HTR-8/SVneo (cell line): ENCODE data around the gene SHANK3.
"Not testable (repeated sequence)": the region's sequence is repeated elsewhere in the genome, so short reads cannot be mapped to it uniquely, and the experiment has no call there.

ENCODE experiments used
- DNase-seq: peaks from one replicate; pipeline ENCODE4 v3.0.0; 2011; ENCODE audit warnings: low spot score, mixed read lengths; ENCODE audit not compliant: insufficient read length
- FAIRE-seq: peaks from 2 replicates; lab custom pipeline; 2011; peaks lifted over from hg19 to GRCh38; lab: Jason Lieb, UNC

Gene SHANK3

DNA sequence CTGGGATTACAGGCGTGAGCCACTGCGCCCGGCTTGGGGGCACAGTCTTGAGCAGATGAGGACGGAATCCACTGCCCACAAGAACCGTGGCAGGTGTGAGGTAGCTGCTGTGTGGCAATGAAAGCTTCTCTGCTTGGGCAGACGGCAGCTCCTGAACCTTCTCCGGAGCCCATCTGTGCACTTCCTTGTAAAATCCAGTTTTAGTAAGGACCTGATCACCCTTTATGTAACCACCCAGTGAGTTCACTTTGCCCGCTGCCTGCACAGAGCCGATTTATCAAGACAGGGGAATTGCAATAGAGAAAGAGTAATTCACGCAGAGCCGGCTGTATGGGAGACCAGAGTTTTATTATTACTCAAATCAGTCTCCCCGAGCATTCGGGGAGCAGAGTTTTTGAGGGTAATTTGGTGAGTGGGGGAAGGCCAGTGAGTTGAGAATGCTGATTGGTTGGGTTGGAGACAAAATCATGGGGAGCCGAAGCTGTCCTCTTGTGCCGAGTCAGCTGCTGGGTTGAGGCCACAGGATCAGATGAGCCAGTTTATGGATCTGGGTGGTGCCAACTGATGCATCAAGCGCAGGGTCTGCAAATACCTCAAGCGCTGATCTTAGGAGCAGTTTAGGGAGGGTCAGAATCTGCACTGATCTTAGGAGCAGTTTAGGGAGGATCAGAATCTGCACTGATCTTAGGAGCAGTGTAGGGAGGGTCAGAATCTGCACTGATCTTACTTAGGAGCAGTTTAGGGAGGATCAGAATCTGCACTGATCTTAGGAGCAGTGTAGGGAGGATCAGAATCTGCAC is 29.4 kb upstream of the SHANK3 start:
- FAIRE-seq, DNase-seq: not testable (repeated sequence)

DNA sequence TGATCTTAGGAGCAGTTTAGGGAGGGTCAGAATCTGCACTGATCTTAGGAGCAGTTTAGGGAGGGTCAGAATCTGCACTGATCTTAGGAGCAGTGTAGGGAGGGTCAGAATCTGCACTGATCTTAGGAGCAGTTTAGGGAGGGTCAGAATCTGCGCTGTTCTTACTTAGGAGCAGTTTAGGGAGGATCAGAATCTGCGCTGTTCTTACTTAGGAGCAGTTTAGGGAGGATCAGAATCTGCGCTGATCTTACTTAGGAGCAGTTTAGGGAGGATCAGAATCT is 28.9 kb upstream of the SHANK3 start:
- FAIRE-seq = peak; percentile 71
- not testable (repeated sequence) for DNase-seq

DNA sequence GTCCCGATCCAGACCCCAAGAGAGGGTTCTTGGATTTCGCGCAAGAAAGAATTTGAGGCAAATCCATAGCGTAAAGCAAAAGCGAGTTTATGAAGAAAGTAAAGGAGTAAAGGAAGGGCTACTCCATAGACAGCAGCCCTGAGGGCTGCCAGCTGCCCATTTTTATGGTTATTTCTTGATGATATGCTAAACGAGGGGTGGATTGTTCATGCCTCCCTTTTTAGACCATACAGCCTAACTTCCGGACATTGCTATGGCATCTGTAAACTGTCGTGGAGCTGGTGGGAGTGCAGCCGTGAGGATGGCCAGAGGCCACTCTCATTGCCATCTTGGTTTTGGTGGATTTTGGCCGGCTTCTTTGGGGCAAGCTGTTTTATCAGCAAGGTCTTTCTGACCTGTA is 19.4 kb upstream of the SHANK3 start:
- DNase-seq (no peak), FAIRE-seq (no peak)

DNA sequence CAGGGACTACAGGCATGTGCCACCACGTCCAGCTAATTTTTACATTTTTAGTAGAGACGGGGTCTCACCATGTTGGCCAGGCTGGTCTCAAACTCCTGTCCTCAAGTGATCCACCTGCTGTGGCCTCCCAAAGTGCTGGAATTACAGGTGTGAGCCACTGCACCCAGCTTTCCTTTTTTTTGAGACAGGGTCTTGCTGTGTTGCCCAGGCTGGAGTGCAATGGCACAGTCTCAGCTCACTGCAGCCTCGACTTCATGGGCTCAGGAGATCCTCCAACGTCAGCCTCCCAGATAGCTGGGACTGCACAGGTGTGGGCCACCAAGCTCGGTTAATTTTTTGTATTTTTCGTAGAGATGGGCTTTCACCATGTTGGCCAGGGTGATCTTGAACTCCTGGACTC is 18.0 kb upstream of the SHANK3 start:
- not testable (repeated sequence) for DNase-seq, FAIRE-seq

DNA sequence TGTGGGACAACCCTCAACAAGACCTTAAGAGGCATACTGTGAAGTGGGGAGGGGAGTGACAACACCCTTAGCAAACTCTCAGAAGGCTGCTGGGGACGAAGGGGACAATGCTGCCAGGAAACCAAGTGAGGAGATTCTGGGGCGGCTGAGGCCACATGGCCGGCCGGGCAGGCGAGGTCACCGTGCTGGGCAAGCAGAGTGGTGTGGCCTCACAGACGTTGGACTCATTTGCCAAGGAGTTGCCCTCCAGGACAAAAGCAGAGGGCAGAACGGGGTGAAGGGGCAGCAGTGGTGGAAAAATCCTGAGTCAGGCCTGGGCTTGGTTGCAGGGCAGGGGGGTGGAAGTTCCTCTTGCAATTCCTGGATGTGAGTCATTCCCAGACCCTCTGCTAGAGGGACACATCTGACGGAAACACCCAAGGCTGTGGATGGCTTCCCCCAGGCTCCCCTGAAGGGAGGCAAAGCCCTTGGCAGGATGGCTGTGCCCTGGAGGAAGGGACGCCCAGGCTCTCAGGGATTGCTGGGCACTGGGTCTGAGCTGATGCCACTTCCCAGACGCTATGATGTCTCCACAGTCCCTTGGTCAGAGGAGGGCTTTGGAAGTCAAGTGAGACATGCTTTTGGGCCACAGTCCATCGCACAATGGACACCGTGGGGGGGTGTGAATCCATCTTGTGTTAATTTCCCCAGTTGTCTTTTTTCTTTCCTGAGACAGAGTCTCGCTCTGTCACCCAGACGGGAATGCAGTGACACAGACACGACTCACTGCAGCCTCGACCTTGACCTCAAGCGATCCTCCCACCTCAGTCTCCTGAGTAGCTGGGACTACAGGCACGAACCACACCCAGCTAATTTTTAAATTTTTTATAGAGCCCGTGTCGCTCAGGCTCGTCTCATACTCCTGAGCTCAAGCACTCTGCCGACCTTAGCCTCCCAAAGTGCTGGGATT is 16.2 kb upstream of the SHANK3 start:
- peak; percentile 92 for FAIRE-seq
- peak; percentile 83 for DNase-seq

DNA sequence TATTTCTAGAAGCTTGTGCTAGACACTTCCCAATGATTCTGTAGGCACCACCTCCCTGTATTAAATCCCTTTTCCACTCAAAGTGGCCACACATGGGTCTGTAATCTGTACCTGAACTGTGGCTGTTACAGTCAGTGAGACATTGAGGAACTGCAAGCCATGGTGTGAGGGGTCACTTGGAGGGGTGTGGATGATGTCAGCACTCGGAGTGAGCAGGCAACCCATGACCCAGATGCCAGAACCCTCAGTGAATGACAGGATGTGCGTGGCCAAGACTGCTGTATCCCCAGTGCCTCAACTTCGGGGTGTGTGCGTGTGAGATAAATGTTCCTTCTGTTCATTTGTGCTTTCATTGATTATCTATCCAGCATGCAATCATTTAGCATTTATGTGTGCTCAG is 14.7 kb upstream of the SHANK3 start:
- DNase-seq = no peak

DNA sequence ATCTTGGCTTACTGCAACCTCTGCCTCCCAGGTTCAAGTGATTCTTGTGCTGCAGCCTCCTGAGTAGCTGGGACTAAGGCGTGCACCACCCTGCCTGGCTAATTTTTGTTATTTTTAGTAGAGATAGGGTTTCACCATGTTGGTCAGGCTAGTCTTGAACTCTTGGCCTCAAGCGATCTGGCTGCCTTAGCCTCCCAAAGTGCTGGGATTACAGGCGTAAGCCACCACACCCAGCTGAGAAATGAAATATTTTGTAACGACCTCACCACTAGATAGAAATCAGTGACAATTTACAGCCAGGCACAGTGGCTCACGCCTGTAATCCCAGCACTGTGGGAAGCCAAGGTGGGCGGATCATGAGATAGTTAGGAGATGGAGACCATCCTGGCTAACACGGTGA is 12.9 kb upstream of the SHANK3 start:
- not testable (repeated sequence) for FAIRE-seq, DNase-seq

More for the DNA sequence above, 14.7 kb upstream of the SHANK3 start:
- FAIRE-seq = no peak

DNA sequence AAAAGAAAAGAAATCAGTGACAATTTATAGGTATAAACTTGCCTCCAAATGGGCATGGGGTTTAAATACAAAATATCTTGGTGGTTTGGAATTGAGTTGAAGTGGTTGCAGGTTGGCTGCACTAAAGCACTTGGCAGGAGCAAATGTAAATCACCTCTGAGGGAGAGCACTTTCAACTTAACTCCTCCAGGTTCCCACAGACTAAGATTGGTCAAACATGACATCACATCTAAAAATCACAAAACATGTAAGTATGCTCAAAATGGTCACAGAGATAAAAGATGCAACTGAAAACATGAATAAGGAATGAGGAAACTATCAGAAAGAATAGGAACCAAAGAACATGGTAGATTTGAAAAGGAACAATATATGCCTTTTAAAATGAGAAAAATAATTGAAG is 12.3 kb upstream of the SHANK3 start:
- FAIRE-seq = no peak
- no peak for DNase-seq

DNA sequence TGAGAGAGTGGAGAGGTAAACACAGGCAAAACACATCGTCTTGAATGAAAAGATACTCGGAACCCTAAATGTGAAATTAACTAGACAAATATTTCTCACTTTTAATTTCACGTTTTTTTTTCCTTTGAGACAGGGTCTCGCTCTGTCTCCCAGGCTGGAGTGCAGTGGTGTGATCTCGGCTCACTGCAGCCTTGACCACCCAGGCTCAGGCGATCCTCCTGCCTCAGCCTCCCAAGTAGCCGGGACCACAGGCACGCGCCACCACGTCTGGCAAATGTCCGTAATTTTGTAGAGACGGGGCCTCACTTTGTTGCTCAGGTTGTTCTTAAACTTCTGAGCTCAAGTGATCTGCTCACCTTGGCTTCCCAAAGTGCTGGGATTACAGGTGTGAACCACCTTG is 7.4 kb upstream of the SHANK3 start:
- DNase-seq = no peak
- no peak for FAIRE-seq

DNA sequence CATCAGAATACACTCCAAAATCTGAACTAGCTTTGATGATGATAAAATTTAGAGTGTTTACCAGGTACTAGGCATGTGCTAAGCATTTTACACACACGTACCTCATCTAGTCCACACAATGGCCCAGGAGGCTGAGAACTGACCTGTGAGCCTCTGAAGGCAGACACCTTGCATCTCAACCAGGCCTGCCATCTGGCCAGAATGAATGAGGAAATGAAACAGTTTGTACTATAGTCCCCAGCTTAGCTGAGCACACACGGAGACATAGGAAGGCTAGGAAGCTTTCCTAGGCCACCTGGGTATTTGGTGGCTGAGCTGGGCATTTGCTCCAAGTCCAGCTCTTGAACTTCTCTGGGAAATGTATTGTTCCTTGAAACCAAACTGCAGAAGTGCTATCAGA is 6.9 kb upstream of the SHANK3 start:
- FAIRE-seq (no peak), DNase-seq (no peak)

DNA sequence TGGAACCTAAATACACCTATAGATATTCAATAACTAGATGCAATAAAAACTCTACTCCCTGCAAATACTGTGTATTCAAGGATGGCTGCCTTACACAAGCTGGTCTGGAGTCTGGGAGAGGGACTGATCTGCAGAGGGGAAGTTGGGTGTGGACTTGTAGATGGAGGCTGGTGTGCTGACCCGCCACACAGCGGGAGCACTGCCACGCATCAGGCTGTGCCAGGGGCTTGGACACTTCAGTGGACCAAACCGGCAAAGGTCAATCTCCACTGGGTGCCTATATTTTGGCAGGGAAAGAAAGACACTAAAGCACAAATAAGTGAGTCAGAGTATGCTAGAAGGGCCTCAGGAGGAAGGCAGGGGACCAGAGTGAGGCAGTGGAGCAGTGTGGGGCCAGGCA is 2.1 kb upstream of the SHANK3 start:
- DNase-seq (no peak), FAIRE-seq (no peak)

DNA sequence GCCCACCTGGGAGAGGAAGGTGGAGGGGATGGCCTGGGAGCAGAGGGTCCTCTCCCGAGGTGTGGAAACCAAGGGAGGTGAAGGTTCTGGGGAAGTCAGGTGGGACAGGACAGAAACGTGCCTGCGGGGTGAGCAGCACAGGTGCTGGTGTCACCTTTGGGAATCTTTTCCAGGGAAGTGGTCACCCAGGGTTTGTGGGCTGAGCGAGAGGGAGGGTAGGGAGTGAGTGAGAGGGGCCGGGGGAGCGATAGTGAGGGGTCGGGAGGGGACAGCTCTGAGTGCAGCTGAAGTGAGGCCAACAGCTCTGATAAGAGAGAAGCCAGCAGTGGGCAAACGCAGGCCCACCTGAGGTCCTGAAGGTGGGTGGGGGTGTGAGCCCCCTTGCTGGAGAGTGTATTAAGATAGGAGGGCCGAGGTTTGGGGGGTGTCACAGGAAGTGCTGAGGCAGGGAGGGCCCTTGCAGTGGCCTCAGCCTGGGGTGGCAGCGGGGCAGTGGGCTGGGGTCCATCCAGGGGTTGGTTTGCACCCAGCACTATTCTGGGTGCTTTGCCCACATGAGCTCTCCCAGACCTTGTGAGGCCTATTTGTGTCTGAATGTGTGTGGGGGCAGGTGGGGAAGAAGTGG is 1.6 kb upstream of the SHANK3 start:
- FAIRE-seq (no peak), DNase-seq (no peak)

DNA sequence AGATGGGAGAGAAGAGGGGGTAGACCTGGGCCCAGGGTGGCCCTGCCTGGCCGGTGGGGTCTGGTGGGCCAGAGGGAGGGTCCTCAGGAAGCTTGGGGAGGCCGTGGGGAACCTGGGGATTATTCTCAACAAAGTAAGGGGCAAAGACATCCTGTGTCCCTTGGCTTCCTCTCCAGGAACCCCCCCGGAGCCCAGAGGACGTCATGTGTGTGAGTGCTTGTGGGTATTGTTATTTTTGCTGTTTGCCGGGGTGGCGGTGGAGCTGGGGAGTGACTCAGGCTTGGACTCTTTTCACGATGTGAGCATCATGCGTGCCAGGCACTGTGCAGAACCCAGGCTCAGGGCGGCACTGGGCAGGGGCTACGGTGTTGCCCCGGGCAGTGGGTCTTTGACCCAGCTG is 982 bp upstream of the SHANK3 start:
- FAIRE-seq = no peak
- no peak for DNase-seq

DNA sequence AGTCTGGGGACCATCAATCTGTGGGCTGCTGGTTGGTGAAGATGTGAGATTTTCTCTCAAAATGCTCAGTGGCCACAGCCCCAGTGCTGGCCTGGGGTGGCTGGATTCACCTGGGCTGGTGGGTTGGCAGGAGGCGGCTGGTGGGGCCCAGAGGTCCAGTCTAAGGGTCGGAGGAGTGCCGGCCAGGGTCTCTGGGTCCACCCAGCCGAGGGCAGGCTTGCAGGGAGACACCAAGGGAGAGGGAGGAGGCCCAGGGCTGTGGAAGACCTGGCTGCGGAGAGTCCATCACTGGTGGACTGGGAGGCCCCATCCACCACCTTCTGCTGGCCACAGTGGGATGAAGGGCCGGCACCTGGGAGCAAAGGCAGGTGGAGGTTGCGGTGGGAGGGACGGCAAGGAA is 582 bp upstream of the SHANK3 start:
- DNase-seq (no peak), FAIRE-seq (no peak)

DNA sequence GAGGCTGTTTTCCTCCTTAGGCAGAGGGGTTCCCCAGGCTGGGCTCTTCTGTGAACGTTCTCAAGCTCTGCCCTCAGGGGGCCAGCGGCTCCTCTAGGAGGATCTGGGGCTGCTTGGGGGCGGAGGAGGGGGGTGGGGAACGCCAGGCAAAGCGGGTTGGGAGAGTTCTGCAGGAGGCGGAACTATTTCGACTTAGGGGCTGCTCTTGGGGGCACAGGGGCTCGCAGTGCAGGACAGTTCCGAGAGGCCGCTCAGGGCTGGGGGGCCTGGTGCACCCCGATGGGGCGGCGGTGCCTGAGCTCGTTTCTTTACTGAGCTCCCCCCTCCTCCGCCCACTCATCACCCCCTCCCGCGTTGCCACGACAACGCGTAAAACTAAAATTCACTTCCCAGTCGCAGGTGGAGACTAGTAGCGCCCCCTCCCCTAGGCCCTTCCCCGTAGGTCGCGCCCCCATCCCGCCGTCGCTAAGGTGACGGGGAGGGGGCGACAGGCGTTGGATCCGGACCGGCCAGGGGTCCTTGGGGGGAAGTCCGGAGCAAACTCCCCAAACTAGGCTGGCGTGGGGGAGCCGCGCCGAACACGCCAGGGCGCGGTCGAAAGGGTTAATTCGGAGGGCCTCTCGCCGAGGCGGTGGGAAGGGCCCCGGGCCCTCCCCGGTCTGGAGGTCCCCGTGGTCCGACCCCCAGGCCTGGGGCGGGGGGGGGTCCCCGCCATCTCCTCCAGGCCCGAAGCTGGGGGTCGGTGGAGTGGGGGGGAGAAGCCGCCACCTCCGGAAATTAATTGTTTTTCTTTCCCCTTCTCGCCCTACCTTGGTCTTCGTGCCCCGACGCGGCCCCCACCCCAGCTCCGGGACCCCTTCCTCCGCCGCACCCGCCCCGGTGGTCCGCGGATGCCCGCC is 857 bp downstream of the SHANK3 start:
- no peak for DNase-seq
- no peak for FAIRE-seq

DNA sequence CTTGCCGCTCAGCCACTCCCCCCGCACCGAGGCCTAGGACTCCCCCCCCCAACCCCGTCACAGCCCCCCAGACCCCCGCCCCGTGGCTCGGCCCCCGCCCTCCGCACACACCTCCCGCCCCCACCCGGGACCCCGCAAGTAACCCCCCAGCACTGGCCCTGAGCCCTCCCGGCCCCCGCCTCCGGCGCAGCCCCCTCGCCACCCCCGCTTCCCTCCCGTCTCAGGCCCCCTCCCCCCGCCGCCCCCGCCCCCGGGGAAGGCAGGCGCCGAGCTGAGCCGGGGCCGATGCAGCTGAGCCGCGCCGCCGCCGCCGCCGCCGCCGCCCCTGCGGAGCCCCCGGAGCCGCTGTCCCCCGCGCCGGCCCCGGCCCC is 1.5 kb downstream of the SHANK3 start:
- DNase-seq (no peak), FAIRE-seq (no peak)

DNA sequence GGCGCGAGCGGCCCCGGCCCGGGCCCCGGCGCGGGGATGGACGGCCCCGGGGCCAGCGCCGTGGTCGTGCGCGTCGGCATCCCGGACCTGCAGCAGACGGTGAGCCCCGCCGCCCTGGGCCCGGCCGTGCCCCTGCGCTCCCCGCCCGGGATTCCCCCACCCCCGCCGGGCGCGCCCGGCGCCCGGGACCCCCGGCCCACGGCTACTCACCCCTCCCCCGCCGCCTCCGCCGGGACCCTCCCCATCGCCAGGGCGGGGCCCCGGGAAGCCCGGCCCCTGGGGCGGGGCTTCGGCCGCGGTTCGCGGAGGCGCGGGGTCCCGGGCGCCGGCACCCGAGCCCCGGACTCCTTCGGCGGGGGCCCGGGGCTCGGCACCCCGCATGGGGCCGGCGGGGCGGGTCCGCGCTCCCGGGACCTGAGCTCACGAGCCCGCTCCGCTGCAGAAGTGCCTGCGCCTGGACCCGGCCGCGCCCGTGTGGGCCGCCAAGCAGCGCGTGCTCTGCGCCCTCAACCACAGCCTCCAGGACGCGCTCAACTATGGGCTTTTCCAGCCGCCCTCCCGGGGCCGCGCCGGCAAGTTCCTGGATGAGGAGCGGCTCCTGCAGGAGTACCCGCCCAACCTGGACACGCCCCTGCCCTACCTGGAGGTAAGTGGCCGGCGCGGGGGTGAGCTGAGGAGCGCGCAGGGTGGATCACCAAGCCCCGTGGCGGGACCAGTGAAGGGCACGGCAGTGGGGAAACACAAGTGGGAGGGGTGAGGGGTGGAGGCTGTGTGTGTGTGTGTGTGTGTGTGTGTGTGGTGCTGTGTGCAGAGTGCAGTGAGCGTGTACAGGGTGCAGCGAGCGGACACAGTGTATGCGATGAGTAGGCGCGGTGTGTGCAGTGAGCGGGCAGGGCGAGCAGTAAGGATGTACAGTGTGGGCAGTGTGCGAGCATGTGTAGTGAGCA is 2.3 kb downstream of the SHANK3 start:
- FAIRE-seq (no peak), DNase-seq (no peak)

DNA sequence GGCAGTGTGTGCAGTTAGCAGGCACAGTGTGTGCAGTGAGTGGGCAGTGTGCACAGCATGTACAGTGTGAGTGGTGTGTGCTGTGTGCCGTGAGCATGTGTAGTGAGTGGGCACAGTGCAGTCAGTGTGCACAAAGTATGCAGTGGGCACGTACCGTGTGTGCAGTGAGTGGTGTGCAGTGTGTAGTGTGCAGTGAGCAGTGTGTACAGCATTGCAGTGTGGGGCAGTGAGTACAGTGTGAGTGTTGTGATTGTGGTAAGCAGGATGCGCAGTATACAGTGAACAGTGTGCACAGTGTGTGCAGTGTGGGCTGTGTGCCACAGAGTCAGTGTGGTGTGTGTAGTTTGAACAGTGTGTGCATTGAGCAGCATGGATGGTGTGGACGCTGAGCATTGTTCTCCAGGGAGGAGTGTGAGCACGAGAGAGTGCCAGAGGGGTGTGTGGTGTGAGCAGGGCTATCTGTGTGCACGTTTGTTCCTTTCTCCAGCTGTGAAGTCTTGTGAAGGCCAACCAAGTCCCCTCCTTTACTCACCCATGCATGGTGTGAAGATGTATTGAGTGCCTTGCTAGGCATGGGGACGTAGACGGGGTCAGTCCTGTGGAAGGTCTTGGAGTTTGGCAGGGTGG is 3.0 kb downstream of the SHANK3 start:
- DNase-seq = no peak
- FAIRE-seq = peak; percentile 97
